GM12864 (cell line): ENCODE measurements around the gene HDAC8.
"Not testable (repeated sequence)": the region's sequence is repeated elsewhere in the genome, so short reads cannot be mapped to it uniquely, and the experiment has no call there.

Source experiments
- DNase-seq: peaks from one replicate; pipeline ENCODE4 v3.0.0-alpha.2; 2011; ENCODE audit warnings: low read depth
- H3K4me3 ChIP-seq: 2 replicates; pipeline ENCODE4 v1.5.1; 2011; ENCODE audit warnings: mild to moderate bottlenecking, low read depth, low read length, control low read depth
- CTCF ChIP-seq: IDR thresholded peaks from 2 replicates; pipeline ENCODE4 v1.5.1; 2011; ENCODE audit warnings: low read depth, mild to moderate bottlenecking, moderate library complexity, low read length, control low read depth, inconsistent platforms; ENCODE audit errors: missing control alignments

Gene HDAC8

GRCh38 chrX:72604112-72604511 is 31.5 kb upstream of the HDAC8 start:
- no peak overlapping the region for H3K4me3 ChIP-seq
- DNase-seq = no peak
- no peak for TF ChIP-seq CTCF

DNA sequence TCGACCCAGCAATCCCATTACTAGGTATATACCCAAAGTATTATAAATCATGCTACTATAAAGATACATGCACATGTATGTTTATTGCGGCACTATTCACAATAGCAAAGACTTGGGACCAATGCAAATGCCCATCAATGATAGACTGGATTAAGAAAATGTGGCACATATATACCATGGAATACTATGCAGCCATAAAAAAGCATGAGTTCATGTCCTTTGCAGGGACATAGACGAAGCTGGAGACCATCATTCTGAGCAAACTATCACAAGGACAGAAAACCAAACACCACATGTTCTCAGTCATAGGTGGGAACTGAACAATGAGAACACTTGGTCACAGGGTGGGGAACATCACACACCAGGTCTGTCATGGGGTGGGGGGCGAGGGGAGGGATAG is 18.4 kb upstream of the HDAC8 start:
- not testable (repeated sequence) for DNase-seq, H3K4me3 ChIP-seq

GRCh38 chrX:72584163-72584562 is 11.5 kb upstream of the HDAC8 start:
- TF ChIP-seq CTCF = no peak
- no peak overlapping the region for H3K4me3 ChIP-seq
- DNase-seq = no peak

- DNase-seq = no peak
Measured at GRCh38 chrX:72576141-72576894, 3.7 kb upstream of the HDAC8 start.

DNA sequence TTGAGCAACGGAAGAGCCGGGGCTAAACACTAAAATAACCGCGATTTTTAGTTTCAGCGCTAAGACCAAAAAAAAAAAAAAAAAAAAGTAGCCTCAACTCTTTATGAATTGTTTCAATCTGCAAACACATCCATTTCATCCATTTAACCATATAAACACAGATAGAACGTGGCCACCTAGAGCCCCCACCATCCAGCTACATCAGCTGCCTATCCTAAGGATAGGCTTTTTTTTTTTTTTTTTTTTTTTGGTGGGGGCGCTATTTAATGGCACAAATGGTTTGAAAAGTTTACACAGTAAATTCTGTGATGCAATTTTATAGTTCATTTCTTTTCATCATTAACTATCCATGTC is 492 bp upstream of the HDAC8 start:
- TF ChIP-seq CTCF = no peak
- peak overlapping the region; percentile 80; the same call in 1 of the 2 replicates for H3K4me3 ChIP-seq
- DNase-seq = no peak

More at GRCh38 chrX:72576141-72576894, 3.7 kb upstream of the HDAC8 start:
- TF ChIP-seq CTCF = no peak
- H3K4me3 ChIP-seq = no peak overlapping the region

DNA sequence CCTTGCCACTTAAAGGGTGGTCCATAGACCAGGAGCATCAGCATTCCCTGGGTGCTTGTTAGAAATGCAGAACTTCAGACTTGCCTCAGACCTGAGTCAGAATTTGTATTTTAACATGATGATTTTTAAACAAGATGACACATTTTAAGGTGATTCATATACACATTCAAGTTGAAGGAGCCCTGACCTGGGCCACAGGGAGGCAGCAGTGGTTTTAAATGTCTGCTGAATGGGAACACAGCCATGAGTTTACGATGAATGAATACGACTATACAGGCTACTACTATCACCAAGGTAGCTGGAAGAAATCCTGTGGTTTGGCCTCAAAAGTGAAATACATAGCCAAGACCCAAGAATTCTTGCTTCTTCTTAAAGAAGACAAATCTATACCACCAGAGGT is 2.9 kb downstream of the HDAC8 start:
- no peak for TF ChIP-seq CTCF
- H3K4me3 ChIP-seq = no peak overlapping the region
- no peak for DNase-seq

DNA sequence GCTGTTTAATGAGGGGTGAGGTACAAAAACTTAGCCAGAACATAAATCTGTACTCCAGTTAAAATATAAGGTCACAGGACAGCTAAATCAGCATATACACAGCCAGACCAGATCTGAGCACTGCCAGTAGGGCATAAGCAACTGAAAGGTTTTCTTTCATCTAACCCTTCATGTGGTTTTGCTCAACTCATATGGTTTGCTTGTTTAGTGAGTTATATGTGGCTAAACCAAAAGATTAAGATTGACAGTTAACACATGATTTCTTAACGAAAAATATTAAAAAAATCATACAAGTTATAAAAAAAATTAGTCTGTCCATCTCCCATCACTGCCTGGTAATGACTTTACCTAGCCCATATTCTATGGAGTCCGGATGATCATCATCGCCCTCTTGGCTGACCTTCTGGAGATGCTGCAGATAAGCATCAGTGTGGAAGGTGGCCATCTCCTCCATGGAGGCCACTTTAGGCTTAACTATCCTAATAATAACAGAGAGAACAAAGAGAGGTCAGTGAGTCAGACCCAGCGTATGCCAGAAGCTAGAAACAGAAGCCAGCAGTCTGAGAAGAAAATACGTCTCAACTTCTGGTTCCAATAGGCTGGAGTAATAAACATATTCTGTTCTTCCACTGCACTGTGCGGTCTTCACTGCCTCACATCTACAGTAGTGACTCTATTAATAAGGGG is 4.1 kb downstream of the HDAC8 start:
- TF ChIP-seq CTCF = no peak
- no peak for DNase-seq
- H3K4me3 ChIP-seq = no peak overlapping the region
